GM12865 (cell line): Measurements from ENCODE around the gene PARVA.

Experiments
- DNase-seq: peaks from one replicate; pipeline ENCODE4 v3.0.0; 2010; ENCODE audit warnings: low read depth
- H3K4me3 ChIP-seq: 2 replicates; pipeline ENCODE4 v1.5.1; 2011; ENCODE audit warnings: mild to moderate bottlenecking, low read depth, low read length, control low read depth
- CTCF ChIP-seq: IDR thresholded peaks from 2 replicates; pipeline ENCODE4 v1.5.1; 2011; ENCODE audit warnings: low read length, control low read depth, low read depth, inconsistent platforms; ENCODE audit not compliant: insufficient read depth; ENCODE audit errors: missing control alignments

PARVA gene

GRCh38 chr11:12497431-12497830, 120.1 kb downstream of the PARVA start:
- DNase-seq, result no peak
- H3K4me3 ChIP-seq, result no peak overlapping the region
- no peak for TF ChIP-seq CTCF

- H3K4me3 ChIP-seq, result no peak overlapping the region
- no peak for DNase-seq
- no peak for TF ChIP-seq CTCF
These were observed 121.7 kb downstream of the PARVA start for GRCh38 chr11:12499071-12499470.

- TF ChIP-seq CTCF, result no peak
- DNase-seq, result no peak
- no peak overlapping the region for H3K4me3 ChIP-seq
These were observed 124.7 kb downstream of the PARVA start for GRCh38 chr11:12502046-12502445.

- TF ChIP-seq CTCF, result no peak
- H3K4me3 ChIP-seq, result no peak overlapping the region
- no peak for DNase-seq
These were observed 125.7 kb downstream of the PARVA start for GRCh38 chr11:12503039-12503484.

GRCh38 chr11:12503886-12504285, 126.5 kb downstream of the PARVA start:
- no peak for DNase-seq
- no peak overlapping the region for H3K4me3 ChIP-seq
- no peak for TF ChIP-seq CTCF

- no peak for TF ChIP-seq CTCF
- DNase-seq, result no peak
- H3K4me3 ChIP-seq, result no peak overlapping the region
These were observed 127.8 kb downstream of the PARVA start for GRCh38 chr11:12505183-12505582.

GRCh38 chr11:12506404-12506921, 129.1 kb downstream of the PARVA start:
- H3K4me3 ChIP-seq, result no peak overlapping the region
- no peak for DNase-seq
- no peak for TF ChIP-seq CTCF
